Smooth muscle cell (in vitro differentiated cells): Measurements from ENCODE around the gene CGGBP1. TPM values are rescaled to one million over a fixed set of nuclear protein-coding genes. Genes with fewer than 3 reads are reported as not detected.

Experiments used
- DNase-seq: peaks from one replicate; lab custom pipeline; 2025; ENCODE audit not compliant: unreplicated experiment; lab: John Stamatoyannopoulos, UW
- H2AFZ ChIP-seq: fragments of 200-600 bp; sonication (generic); 2 replicates; pipeline ENCODE4 v1.6.0; 2016; ENCODE audit warnings: antibody characterized with exemption, low read depth, mild to moderate bottlenecking
- H3F3A ChIP-seq: fragments of 200-600 bp; sonication (generic); 2 replicates; pipeline ENCODE4 v1.6.0; 2017; ENCODE audit warnings: antibody characterized with exemption, low read depth
- H3K27ac ChIP-seq: fragments of 200-600 bp; sonication (generic); 2 replicates; pipeline ENCODE4 v1.5.1; 2016; ENCODE audit warnings: low read depth, mild to moderate bottlenecking
- H3K27me3 ChIP-seq: fragments of 200-600 bp; sonication (generic); 2 replicates; pipeline ENCODE4 v1.6.1; 2016; ENCODE audit warnings: low read depth, mild to moderate bottlenecking
- H3K36me3 ChIP-seq: fragments of 200-600 bp; sonication (generic); 2 replicates; pipeline ENCODE4 v1.5.1; 2016; ENCODE audit warnings: low read depth
- H3K4me1 ChIP-seq: fragments of 200-600 bp; sonication (generic); 2 replicates; pipeline ENCODE4 v1.5.1; 2016; ENCODE audit warnings: low read depth
- H3K4me2 ChIP-seq: fragments of 200-600 bp; sonication (generic); 2 replicates; pipeline ENCODE4 v1.6.0; 2016; ENCODE audit warnings: mild to moderate bottlenecking
- H3K4me3 ChIP-seq: fragments of 200-600 bp; sonication (generic); 2 replicates; pipeline ENCODE4 v1.5.1; 2016; ENCODE audit warnings: mild to moderate bottlenecking
- H3K79me2 ChIP-seq: fragments of 200-600 bp; sonication (generic); 2 replicates; pipeline ENCODE4 v1.6.0; 2016; ENCODE audit warnings: low read depth, mild to moderate bottlenecking
- H3K9ac ChIP-seq: fragments of 200-600 bp; sonication (generic); 2 replicates; pipeline ENCODE4 v1.6.0; 2016; ENCODE audit warnings: low read depth
- H3K9me3 ChIP-seq: fragments of 200-600 bp; sonication (generic); replicated peaks from 2 replicates; pipeline ENCODE4 v1.5.1; 2016; ENCODE audit warnings: low read depth
- H4K20me1 ChIP-seq: fragments of 200-600 bp; sonication (generic); 2 replicates; pipeline ENCODE4 v1.6.0; 2016; ENCODE audit warnings: low read depth
- WGBS: methylation state at CpG from one replicate; pipeline ENCODE4 v1.1.7; 2016; ENCODE audit warnings: low lambda C conversion rate; 5-methylcytosine and 5-hydroxymethylcytosine counted together
- polyA plus RNA-seq: library from polyadenylated mRNA; unstranded; fragments of >200 nt; fragmentation: Nextera tagmentation; extraction: Ambion mirVana; gene quantifications from 2 replicates; pipeline ENCODE4 v1.2.1, GENCODE V29; 2016
- total RNA-seq: library from RNA; depleted of rRNA; stranded (reverse); fragments of >200 nt; gene quantifications from 2 replicates; pipeline ENCODE4 v1.2.3, GENCODE V29; 2014
- TF ChIP-seq, protein P1 (sequence below): fragments of 200-600 bp; sonication (generic); IDR thresholded peaks from 2 replicates; pipeline ENCODE4 v1.5.1; 2017; ENCODE audit warnings: borderline replicate concordance, mild to moderate bottlenecking, antibody characterized with exemption; ENCODE audit not compliant: insufficient read depth, poor library complexity, severe bottlenecking

CGGBP1 gene
- total and polyA plus RNA-seq, 2 experiments from 2014 or later = 38.3 to 62.3 TPM

DNA sequence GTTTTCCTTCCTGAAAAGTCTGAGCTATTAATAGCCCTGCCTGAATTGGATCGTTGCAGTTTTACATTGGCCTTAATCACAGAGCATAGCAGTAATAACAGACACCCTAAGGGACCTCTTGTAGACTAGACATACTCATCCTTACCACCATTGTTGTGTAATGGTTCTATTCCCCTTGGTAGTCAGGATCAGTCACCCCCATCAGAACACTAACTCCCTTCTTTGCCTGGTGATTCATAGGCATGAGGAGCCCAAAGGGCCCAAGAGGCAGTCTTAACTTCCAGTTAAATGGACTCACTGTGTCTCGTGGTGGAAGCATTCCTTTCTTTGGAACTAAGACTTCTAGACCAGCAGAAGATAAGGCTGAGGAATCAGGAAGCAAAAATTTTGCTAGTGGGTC lies 20.2 kb downstream of the CGGBP1 start:
- Histone ChIP-seq H4K20me1 (no peaks in the 10 kb centered on the region), H3K4me2 (no peak overlapping the region), H3F3A (no peaks in the 10 kb centered on the region), H3K36me3 (no peaks in the 10 kb centered on the region), H3K79me2 (no peaks in the 10 kb centered on the region), H3K27ac (no peak overlapping the region), H3K9me3 (no peaks in the 10 kb centered on the region), H3K9ac (no peak overlapping the region), H2AFZ (no peak overlapping the region), H3K4me1 (no peaks in the 10 kb centered on the region), H3K4me3 (no peak overlapping the region), H3K27me3 (no peaks in the 10 kb centered on the region)
- DNase-seq = no peak
- 17% methylated on average over 2 of the region's 2 CpGs for WGBS
- TF ChIP-seq, protein P1, sequence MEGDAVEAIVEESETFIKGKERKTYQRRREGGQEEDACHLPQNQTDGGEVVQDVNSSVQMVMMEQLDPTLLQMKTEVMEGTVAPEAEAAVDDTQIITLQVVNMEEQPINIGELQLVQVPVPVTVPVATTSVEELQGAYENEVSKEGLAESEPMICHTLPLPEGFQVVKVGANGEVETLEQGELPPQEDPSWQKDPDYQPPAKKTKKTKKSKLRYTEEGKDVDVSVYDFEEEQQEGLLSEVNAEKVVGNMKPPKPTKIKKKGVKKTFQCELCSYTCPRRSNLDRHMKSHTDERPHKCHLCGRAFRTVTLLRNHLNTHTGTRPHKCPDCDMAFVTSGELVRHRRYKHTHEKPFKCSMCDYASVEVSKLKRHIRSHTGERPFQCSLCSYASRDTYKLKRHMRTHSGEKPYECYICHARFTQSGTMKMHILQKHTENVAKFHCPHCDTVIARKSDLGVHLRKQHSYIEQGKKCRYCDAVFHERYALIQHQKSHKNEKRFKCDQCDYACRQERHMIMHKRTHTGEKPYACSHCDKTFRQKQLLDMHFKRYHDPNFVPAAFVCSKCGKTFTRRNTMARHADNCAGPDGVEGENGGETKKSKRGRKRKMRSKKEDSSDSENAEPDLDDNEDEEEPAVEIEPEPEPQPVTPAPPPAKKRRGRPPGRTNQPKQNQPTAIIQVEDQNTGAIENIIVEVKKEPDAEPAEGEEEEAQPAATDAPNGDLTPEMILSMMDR = no peak

DNA sequence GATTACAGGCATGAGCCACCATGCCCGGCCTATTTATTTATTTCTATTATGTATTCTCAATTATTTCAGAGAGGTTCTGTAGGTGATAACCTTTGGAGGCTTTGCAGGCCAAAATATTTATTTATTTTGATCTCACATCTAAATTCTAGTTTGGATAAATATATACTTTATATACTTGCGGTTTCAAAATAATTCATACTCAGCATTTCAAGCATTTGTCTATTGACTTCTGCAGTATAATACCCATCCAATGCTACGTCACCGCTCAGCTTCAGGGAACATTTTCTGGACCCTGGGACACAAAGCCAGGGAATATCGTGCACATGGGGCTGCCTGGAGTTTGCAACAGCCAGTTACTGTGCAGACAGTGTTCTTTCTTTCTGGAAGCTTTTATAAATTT lies 22.6 kb downstream of the CGGBP1 start:
- Histone ChIP-seq H3K79me2 (no peaks in the 10 kb centered on the region), H3K4me1 (no peaks in the 10 kb centered on the region), H3K9me3 (no peaks in the 10 kb centered on the region), H4K20me1 (no peaks in the 10 kb centered on the region), H3K4me2 (no peak overlapping the region), H3F3A (no peaks in the 10 kb centered on the region), H3K27me3 (no peaks in the 10 kb centered on the region), H3K36me3 (no peaks in the 10 kb centered on the region), H2AFZ (no peak overlapping the region), H3K4me3 (no peak overlapping the region), H3K27ac (no peak overlapping the region), H3K9ac (no peak overlapping the region)
- DNase-seq = no peak
- WGBS = 91% methylated on average over 5 of the region's 5 CpGs
- TF ChIP-seq, protein P1 = no peak

DNA sequence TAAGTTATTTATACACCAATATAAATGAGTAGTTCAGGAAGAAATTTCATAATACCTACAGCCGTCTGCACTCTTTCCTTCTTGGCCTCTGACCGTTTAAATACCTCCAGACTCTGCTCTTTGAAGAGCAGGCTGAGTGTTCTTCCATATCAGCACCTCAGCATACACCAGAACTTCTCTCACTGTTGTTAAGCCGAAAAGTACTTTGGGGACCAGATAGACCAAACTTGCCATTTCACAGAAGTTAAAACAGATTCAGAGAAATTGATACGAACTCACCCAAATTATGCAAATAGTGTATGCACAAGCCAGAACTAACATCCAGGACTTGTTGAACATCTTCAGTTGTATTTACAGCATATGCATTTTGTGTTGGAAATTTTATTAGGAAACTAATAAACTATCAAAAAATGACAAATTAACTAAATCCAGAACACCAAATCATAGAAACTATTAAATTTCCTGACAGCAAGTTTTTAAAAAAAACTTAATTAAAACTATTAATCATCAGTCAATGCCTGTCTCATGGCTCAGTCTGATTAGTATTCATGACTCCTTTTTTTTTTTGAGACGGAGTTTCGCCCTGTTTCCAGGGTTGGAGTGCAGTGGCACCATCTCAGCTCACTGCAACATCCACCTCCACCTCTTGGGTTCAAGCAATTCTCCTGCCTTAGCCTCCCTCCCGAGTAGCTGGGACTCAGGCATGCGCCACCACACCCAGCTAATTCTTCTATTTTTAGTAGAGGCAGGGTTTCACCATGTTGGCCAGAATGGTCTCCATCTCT lies 24.1 kb downstream of the CGGBP1 start:
- Histone ChIP-seq H3K9ac (no peak overlapping the region), H3K4me3 (no peak overlapping the region), H4K20me1 (no peaks in the 10 kb centered on the region), H3K27me3 (no peaks in the 10 kb centered on the region), H3K36me3 (no peaks in the 10 kb centered on the region), H2AFZ (no peak overlapping the region), H3K4me1 (no peaks in the 10 kb centered on the region), H3F3A (no peaks in the 10 kb centered on the region), H3K79me2 (no peaks in the 10 kb centered on the region), H3K27ac (no peak overlapping the region), H3K9me3 (no peaks in the 10 kb centered on the region), H3K4me2 (no peak overlapping the region)
- 85% methylated on average over 8 of the region's 8 CpGs for WGBS
- TF ChIP-seq, protein P1 = no peak
- DNase-seq = no peak

DNA sequence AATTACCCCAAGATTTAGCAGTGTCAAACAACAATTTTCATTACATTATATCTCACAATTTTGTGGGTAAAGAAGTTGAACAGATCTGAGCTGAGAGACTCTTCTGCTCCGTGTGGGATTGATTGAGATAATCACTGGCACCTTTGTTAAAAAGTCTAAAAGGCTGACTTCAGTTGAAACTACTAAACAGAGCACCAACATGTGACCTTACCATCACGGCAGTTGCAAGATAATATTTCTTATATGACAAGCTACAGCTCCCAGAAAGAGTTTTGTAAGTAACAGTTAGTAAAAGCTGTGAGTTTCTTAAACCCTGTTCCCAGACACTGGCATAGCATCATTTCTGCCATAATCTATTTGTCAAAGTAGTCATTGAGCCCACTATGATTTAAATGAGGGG lies 25.0 kb downstream of the CGGBP1 start:
- DNase-seq = no peak
- Histone ChIP-seq H3K4me2 (no peak overlapping the region), H3K27me3 (no peaks in the 10 kb centered on the region), H3K4me3 (no peak overlapping the region), H3K79me2 (no peaks in the 10 kb centered on the region), H2AFZ (peak overlapping the region; percentile 55), H3K4me1 (no peaks in the 10 kb centered on the region), H3K36me3 (no peaks in the 10 kb centered on the region), H3K27ac (no peak overlapping the region), H3K9ac (no peak overlapping the region), H3F3A (no peaks in the 10 kb centered on the region), H4K20me1 (no peaks in the 10 kb centered on the region), H3K9me3 (no peaks in the 10 kb centered on the region)
- TF ChIP-seq, protein P1 = no peak
- WGBS = 35% methylated on average over 2 of the region's 2 CpGs
